Measurements from ENCODE around the gene LONP2. TPM values are rescaled to one million over a fixed set of nuclear protein-coding genes. Genes with fewer than 3 reads are reported as not detected.
"Not testable (repeated sequence)": the region's sequence is repeated elsewhere in the genome, so short reads cannot be mapped to it uniquely, and the experiment has no call there.

The LONP2 gene
- total RNA-seq, 1 donor, result 56.8 TPM

- Histone ChIP-seq H3K4me1 (ENCODE audit: insufficient read depth, low read length) (peaks cover 3% of the 10 kb centered on the region), H3K4me2 (ENCODE audit: insufficient read depth, low read length) (no peak overlapping the region), H3K9me3 (ENCODE audit: low read depth, low read length) (no peaks in the 10 kb centered on the region), H3K27ac (ENCODE audit: low read depth, low read length) (no peak overlapping the region), H3K36me3 (ENCODE audit: insufficient read depth, low read length) (no peaks in the 10 kb centered on the region), H2AFZ (ENCODE audit: low read length) (peak overlapping the region; percentile 57), H3K79me2 (ENCODE audit: insufficient read depth, low read length) (no peaks in the 10 kb centered on the region), H4K20me1 (ENCODE audit: insufficient read depth, low read length) (no peaks in the 10 kb centered on the region), H3K27me3 (ENCODE audit: insufficient read depth, low read length) (no peaks in the 10 kb centered on the region), H3K4me3 (ENCODE audit: insufficient read depth, low read length) (no peak overlapping the region)
- no peak for TF ChIP-seq CTCF (IDR thresholded peaks at IDR 0.05; ENCODE audit: extremely low read depth, low read depth, low read length)
- no peak for DNase-seq (ENCODE audit: insufficient read length, low spot score, missing footprints)
Measured at GRCh38 chr16:48235556-48236136, 8.5 kb upstream of the LONP2 start.

- no peak overlapping the region for H3K4me2 ChIP-seq (ENCODE audit: insufficient read depth, low read length)
- H3K9me3 ChIP-seq (ENCODE audit: low read depth, low read length), result no peaks in the 10 kb centered on the region
- no peak for TF ChIP-seq CTCF (IDR thresholded peaks at IDR 0.05; ENCODE audit: extremely low read depth, low read depth, low read length)
- no peak overlapping the region for H3K4me3 ChIP-seq (ENCODE audit: insufficient read depth, low read length)
- no peak overlapping the region for H2AFZ ChIP-seq (ENCODE audit: low read length)
- H3K79me2 ChIP-seq (ENCODE audit: insufficient read depth, low read length), result no peaks in the 10 kb centered on the region
- H3K4me1 ChIP-seq (ENCODE audit: insufficient read depth, low read length), result peaks cover 3% of the 10 kb centered on the region
- DNase-seq (ENCODE audit: insufficient read length, low spot score, missing footprints), result no peak
- H4K20me1 ChIP-seq (ENCODE audit: insufficient read depth, low read length), result no peaks in the 10 kb centered on the region
- H3K36me3 ChIP-seq (ENCODE audit: insufficient read depth, low read length), result no peaks in the 10 kb centered on the region
- H3K27me3 ChIP-seq (ENCODE audit: insufficient read depth, low read length), result no peaks in the 10 kb centered on the region
- H3K27ac ChIP-seq (ENCODE audit: low read depth, low read length), result no peak overlapping the region
Measured at GRCh38 chr16:48236286-48236685, 7.8 kb upstream of the LONP2 start.

- DNase-seq (ENCODE audit: insufficient read length, low spot score, missing footprints), result not testable (repeated sequence)
Measured at GRCh38 chr16:48240147-48240546, 4.0 kb upstream of the LONP2 start.

GRCh38 chr16:48244863-48245195 lies 729 bp downstream of the LONP2 start:
- peaks cover 20% of the 10 kb centered on the region for H3K4me1 ChIP-seq (ENCODE audit: insufficient read depth, low read length)
- peak overlapping the region; percentile 98 for H3K4me3 ChIP-seq (ENCODE audit: insufficient read depth, low read length)
- H3K27ac ChIP-seq (ENCODE audit: low read depth, low read length), result peak overlapping the region; percentile 90
- DNase-seq (ENCODE audit: insufficient read length, low spot score, missing footprints), result no peak
- no peaks in the 10 kb centered on the region for H3K36me3 ChIP-seq (ENCODE audit: insufficient read depth, low read length)
- H3K9me3 ChIP-seq (ENCODE audit: low read depth, low read length), result no peaks in the 10 kb centered on the region
- no peak for TF ChIP-seq CTCF (IDR thresholded peaks at IDR 0.05; ENCODE audit: extremely low read depth, low read depth, low read length)
- peak overlapping the region; percentile 97 for H3K4me2 ChIP-seq (ENCODE audit: insufficient read depth, low read length)
- H3K79me2 ChIP-seq (ENCODE audit: insufficient read depth, low read length), result peaks cover 59% of the 10 kb centered on the region
- H4K20me1 ChIP-seq (ENCODE audit: insufficient read depth, low read length), result peaks cover 41% of the 10 kb centered on the region
- peak overlapping the region; percentile 98 for H2AFZ ChIP-seq (ENCODE audit: low read length)
- no peaks in the 10 kb centered on the region for H3K27me3 ChIP-seq (ENCODE audit: insufficient read depth, low read length)

More at GRCh38 chr16:48240147-48240546, 4.0 kb upstream of the LONP2 start:
- not testable (repeated sequence) for H3K36me3 ChIP-seq (ENCODE audit: insufficient read depth, low read length); H3K27me3 ChIP-seq (ENCODE audit: insufficient read depth, low read length); H3K4me2 ChIP-seq (ENCODE audit: insufficient read depth, low read length); H3K4me1 ChIP-seq (ENCODE audit: insufficient read depth, low read length); H4K20me1 ChIP-seq (ENCODE audit: insufficient read depth, low read length); H3K27ac ChIP-seq (ENCODE audit: low read depth, low read length); H3K9me3 ChIP-seq (ENCODE audit: low read depth, low read length); H3K4me3 ChIP-seq (ENCODE audit: insufficient read depth, low read length); H2AFZ ChIP-seq (ENCODE audit: low read length)
- H3K79me2 ChIP-seq (ENCODE audit: insufficient read depth, low read length), result peaks cover 13% of the 10 kb centered on the region

Measured in osteoblast (primary cell).